Measurements from ENCODE around the gene SESN1. TPM values are rescaled to one million over a fixed set of nuclear protein-coding genes. Genes with fewer than 3 reads are reported as not detected.

SESN1 gene

GRCh38 chr6:108941281-108941680 is 153.4 kb downstream of the SESN1 start:
- Histone ChIP-seq H3K4me1 (ENCODE audit: control insufficient read depth in 2 of 2, insufficient read depth in 1 of 2, low read depth in 1 of 2, low read length in 2 of 2) (peaks cover 0 to 4% of the 10 kb centered on the region in 2 donors), H3K27me3 (ENCODE audit: control insufficient read depth in 3 of 3, insufficient read depth in 3 of 3, low read depth in 1 of 3, low read length in 3 of 3) (no peaks in the 10 kb centered on the region), H3K18ac (ENCODE audit: low read length) (no peak overlapping the region), H2AK5ac (ENCODE audit: low read depth, low read length) (no peak overlapping the region), H2BK120ac (ENCODE audit: low read depth, low read length) (no peak overlapping the region), H3K9me3 (replicated peaks in 1 of 2; ENCODE audit: control insufficient read depth in 2 of 2, insufficient read depth in 1 of 2, low read depth in 1 of 2, low read length in 2 of 2) (no peaks in the 10 kb centered on the region), H3K79me1 (ENCODE audit: low read depth, low read length) (no peaks in the 10 kb centered on the region), H3K14ac (ENCODE audit: low read length) (no peak overlapping the region), H3K36me3 (replicated peaks in 1 of 2; ENCODE audit: control insufficient read depth in 2 of 2, insufficient read depth in 2 of 2, low read length in 2 of 2) (no peaks in the 10 kb centered on the region), H3K9ac (ENCODE audit: low read depth, low read length, poor library complexity) (no peak overlapping the region), H3K4ac (ENCODE audit: low read length) (no peak overlapping the region), H2BK15ac (ENCODE audit: low read length) (no peak overlapping the region), H3K4me3 (ENCODE audit: low read length in 2 of 2) (no peak overlapping the region), H4K91ac (ENCODE audit: low read depth, low read length, poor library complexity) (no peak overlapping the region), H2AFZ (ENCODE audit: low read length) (no peak overlapping the region), H3K4me2 (ENCODE audit: insufficient read depth, low read length, poor library complexity, severe bottlenecking) (no peak overlapping the region), H2BK12ac (ENCODE audit: low read length) (no peak overlapping the region), H4K8ac (ENCODE audit: low read depth, low read length) (no peak overlapping the region), H3K23ac (ENCODE audit: low read depth, low read length, poor library complexity) (no peak overlapping the region), H2BK5ac (ENCODE audit: low read length) (no peak overlapping the region), H3K27ac (replicated peaks; ENCODE audit: low read length) (no peak overlapping the region)
- WGBS, 2 donors (ENCODE audit: extremely low coverage in 2 of 2, insufficient read length in 2 of 2, insufficient replicate concordance in 1 of 2): no CpG with 5 or more reads among the region's 1 CpG
- DNase-seq (ENCODE audit: low spot score): no peak

GRCh38 chr6:108940741-108941140 is 153.9 kb downstream of the SESN1 start:
- H3K9ac ChIP-seq (ENCODE audit: low read depth, low read length, poor library complexity): no peak overlapping the region
- H3K79me1 ChIP-seq (ENCODE audit: low read depth, low read length): no peaks in the 10 kb centered on the region
- no peak overlapping the region for H2AK5ac ChIP-seq (ENCODE audit: low read depth, low read length)
- no peaks in the 10 kb centered on the region for H3K36me3 ChIP-seq (replicated peaks in 1 of 2; ENCODE audit: control insufficient read depth in 2 of 2, insufficient read depth in 2 of 2, low read length in 2 of 2)
- H3K4me2 ChIP-seq (ENCODE audit: insufficient read depth, low read length, poor library complexity, severe bottlenecking): no peak overlapping the region
- H2BK5ac ChIP-seq (ENCODE audit: low read length): no peak overlapping the region
- H2AFZ ChIP-seq (ENCODE audit: low read length): no peak overlapping the region
- no peak overlapping the region for H3K4ac ChIP-seq (ENCODE audit: low read length)
- H4K91ac ChIP-seq (ENCODE audit: low read depth, low read length, poor library complexity): no peak overlapping the region
- no peaks in the 10 kb centered on the region for H3K9me3 ChIP-seq (replicated peaks in 1 of 2; ENCODE audit: control insufficient read depth in 2 of 2, insufficient read depth in 1 of 2, low read depth in 1 of 2, low read length in 2 of 2)
- no peak overlapping the region for H4K8ac ChIP-seq (ENCODE audit: low read depth, low read length)
- no peak overlapping the region for H3K4me3 ChIP-seq (ENCODE audit: low read length in 2 of 2)
- H3K18ac ChIP-seq (ENCODE audit: low read length): no peak overlapping the region
- H2BK12ac ChIP-seq (ENCODE audit: low read length): no peak overlapping the region
- H3K27me3 ChIP-seq (ENCODE audit: control insufficient read depth in 3 of 3, insufficient read depth in 3 of 3, low read depth in 1 of 3, low read length in 3 of 3): no peaks in the 10 kb centered on the region
- no peak overlapping the region for H2BK120ac ChIP-seq (ENCODE audit: low read depth, low read length)
- no peak for DNase-seq (ENCODE audit: low spot score)
- no peak overlapping the region for H3K27ac ChIP-seq (replicated peaks; ENCODE audit: low read length)
- H3K14ac ChIP-seq (ENCODE audit: low read length): no peak overlapping the region
- no CpG with 5 or more reads among the region's 5 CpGs for WGBS, 2 donors (ENCODE audit: extremely low coverage in 2 of 2, insufficient read length in 2 of 2, insufficient replicate concordance in 1 of 2)
- no peak overlapping the region for H2BK15ac ChIP-seq (ENCODE audit: low read length)
- no peak overlapping the region for H3K23ac ChIP-seq (ENCODE audit: low read depth, low read length, poor library complexity)
- peaks cover 0 to 3% of the 10 kb centered on the region in 2 donors for H3K4me1 ChIP-seq (ENCODE audit: control insufficient read depth in 2 of 2, insufficient read depth in 1 of 2, low read depth in 1 of 2, low read length in 2 of 2)

- H2BK120ac ChIP-seq (ENCODE audit: low read depth, low read length): no peak overlapping the region
- no peak overlapping the region for H4K91ac ChIP-seq (ENCODE audit: low read depth, low read length, poor library complexity)
- no peaks in the 10 kb centered on the region for H3K4me1 ChIP-seq (ENCODE audit: control insufficient read depth in 2 of 2, insufficient read depth in 1 of 2, low read depth in 1 of 2, low read length in 2 of 2)
- no peaks in the 10 kb centered on the region for H3K36me3 ChIP-seq (replicated peaks in 1 of 2; ENCODE audit: control insufficient read depth in 2 of 2, insufficient read depth in 2 of 2, low read length in 2 of 2)
- no peak overlapping the region for H2AK5ac ChIP-seq (ENCODE audit: low read depth, low read length)
- H4K8ac ChIP-seq (ENCODE audit: low read depth, low read length): no peak overlapping the region
- H3K9me3 ChIP-seq (replicated peaks in 1 of 2; ENCODE audit: control insufficient read depth in 2 of 2, insufficient read depth in 1 of 2, low read depth in 1 of 2, low read length in 2 of 2): no peaks in the 10 kb centered on the region
- no peak for DNase-seq (ENCODE audit: low spot score)
- H3K4me2 ChIP-seq (ENCODE audit: insufficient read depth, low read length, poor library complexity, severe bottlenecking): no peak overlapping the region
- no peak overlapping the region for H3K4me3 ChIP-seq (ENCODE audit: low read length in 2 of 2)
- H3K27ac ChIP-seq (replicated peaks; ENCODE audit: low read length): no peak overlapping the region
- H3K23ac ChIP-seq (ENCODE audit: low read depth, low read length, poor library complexity): no peak overlapping the region
- WGBS, 2 donors (ENCODE audit: extremely low coverage in 2 of 2, insufficient read length in 2 of 2, insufficient replicate concordance in 1 of 2): no CpG with 5 or more reads among the region's 1 CpG
- no peak overlapping the region for H2BK15ac ChIP-seq (ENCODE audit: low read length)
- H3K4ac ChIP-seq (ENCODE audit: low read length): no peak overlapping the region
- no peak overlapping the region for H3K14ac ChIP-seq (ENCODE audit: low read length)
- no peak overlapping the region for H3K9ac ChIP-seq (ENCODE audit: low read depth, low read length, poor library complexity)
- no peaks in the 10 kb centered on the region for H3K27me3 ChIP-seq (ENCODE audit: control insufficient read depth in 3 of 3, insufficient read depth in 3 of 3, low read depth in 1 of 3, low read length in 3 of 3)
- H2BK12ac ChIP-seq (ENCODE audit: low read length): no peak overlapping the region
- no peaks in the 10 kb centered on the region for H3K79me1 ChIP-seq (ENCODE audit: low read depth, low read length)
- no peak overlapping the region for H3K18ac ChIP-seq (ENCODE audit: low read length)
- H2BK5ac ChIP-seq (ENCODE audit: low read length): no peak overlapping the region
- H2AFZ ChIP-seq (ENCODE audit: low read length): no peak overlapping the region
These were observed 157.5 kb downstream of the SESN1 start for GRCh38 chr6:108937170-108937569.

Small RNA genes lying within 50 kb of the gene (small RNA-seq; reads per million reads assigned to genes)
- not detected for gene RNU6-653P (ENCODE audit: insufficient read depth)
